Mammary epithelial cell (primary cell): ENCODE results near the gene PCCA.

Source experiments
- CTCF ChIP-seq, 2 donors: IDR thresholded peaks in 1 of 2; conservative IDR thresholded peaks in 1 of 2; 2 replicates each; pipeline ENCODE4 v1.5.1; 2011 to 2012; ENCODE audit warnings: inconsistent platforms in 2 of 2, low read length in 2 of 2, mild to moderate bottlenecking in 2 of 2, control low read depth in 1 of 2, low read depth in 1 of 2; ENCODE audit not compliant: insufficient read depth in 1 of 2; ENCODE audit errors: extremely low read depth in 1 of 2
- EZH2 ChIP-seq: IDR thresholded peaks from 2 replicates; pipeline ENCODE4 v1.6.1; 2012; ENCODE audit warnings: low read length, inconsistent platforms, borderline replicate concordance

- TF ChIP-seq CTCF (conservative IDR thresholded peaks at IDR 0.05 in 1 of 2, IDR thresholded peaks at IDR 0.05 in 1 of 2; ENCODE audit: extremely low read depth in 1 of 2, insufficient read depth in 1 of 2, low read depth in 1 of 2, low read length in 2 of 2) (no peak), EZH2 (no peak)
Measured at GRCh38 chr13:100364591-100364990, 275.7 kb downstream of the PCCA start.
